ENCODE measurements around the gene TST.

DNA sequence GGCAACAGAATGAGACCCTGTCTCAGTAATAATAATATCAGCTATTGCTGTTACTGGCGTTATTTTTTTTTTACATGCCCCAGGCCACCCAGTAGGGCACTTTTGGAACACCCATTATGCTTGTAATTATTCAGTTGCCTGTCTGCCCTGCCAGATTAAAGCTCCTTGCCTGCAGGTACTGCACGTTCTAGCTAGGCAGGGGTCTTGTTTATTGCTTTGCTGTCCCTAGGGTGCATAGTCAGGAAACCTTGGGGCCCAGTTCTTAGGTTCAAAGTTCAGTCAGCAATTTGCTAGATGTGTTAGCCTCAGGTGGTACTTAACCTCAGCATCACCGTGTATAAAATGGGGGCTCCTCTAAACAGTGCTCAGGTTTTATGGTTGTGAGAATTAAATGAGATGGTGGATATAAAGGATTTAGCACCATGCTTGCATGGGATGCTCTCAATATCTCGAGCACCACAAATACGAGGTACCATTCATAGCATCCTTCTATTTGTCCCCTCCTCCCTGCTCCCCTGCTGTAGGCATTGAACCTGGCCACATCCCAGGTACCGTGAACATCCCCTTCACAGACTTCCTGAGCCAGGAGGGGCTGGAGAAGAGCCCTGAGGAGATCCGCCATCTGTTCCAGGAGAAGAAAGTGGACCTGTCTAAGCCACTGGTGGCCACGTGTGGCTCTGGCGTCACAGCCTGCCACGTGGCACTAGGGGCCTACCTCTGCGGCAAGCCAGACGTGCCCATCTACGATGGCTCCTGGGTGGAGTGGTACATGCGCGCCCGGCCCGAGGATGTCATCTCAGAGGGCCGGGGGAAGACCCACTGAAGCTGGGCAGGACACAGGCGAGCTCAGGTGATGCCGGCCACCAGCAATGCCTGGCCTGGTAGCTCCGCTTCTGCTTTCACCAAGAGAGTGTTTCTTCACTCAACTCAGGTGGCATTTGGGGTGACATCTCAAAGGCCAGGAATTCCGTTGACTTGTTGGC lies 9.7 kb upstream of the TST start:
- TF ChIP-seq, protein P1, sequence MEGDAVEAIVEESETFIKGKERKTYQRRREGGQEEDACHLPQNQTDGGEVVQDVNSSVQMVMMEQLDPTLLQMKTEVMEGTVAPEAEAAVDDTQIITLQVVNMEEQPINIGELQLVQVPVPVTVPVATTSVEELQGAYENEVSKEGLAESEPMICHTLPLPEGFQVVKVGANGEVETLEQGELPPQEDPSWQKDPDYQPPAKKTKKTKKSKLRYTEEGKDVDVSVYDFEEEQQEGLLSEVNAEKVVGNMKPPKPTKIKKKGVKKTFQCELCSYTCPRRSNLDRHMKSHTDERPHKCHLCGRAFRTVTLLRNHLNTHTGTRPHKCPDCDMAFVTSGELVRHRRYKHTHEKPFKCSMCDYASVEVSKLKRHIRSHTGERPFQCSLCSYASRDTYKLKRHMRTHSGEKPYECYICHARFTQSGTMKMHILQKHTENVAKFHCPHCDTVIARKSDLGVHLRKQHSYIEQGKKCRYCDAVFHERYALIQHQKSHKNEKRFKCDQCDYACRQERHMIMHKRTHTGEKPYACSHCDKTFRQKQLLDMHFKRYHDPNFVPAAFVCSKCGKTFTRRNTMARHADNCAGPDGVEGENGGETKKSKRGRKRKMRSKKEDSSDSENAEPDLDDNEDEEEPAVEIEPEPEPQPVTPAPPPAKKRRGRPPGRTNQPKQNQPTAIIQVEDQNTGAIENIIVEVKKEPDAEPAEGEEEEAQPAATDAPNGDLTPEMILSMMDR (IDR thresholded peaks at IDR 0.05 in 4 of 5, conservative IDR thresholded peaks at IDR 0.05 in 1 of 5) = no peak
- no peak for TF ChIP-seq POLR2A (IDR thresholded peaks at IDR 0.05)

Measured in gastrocnemius medialis (tissue), 4 donors.